Ishikawa (cell line): ENCODE data around the gene PRKAR1A.

Source experiments
- CEBPB ChIP-seq: IDR thresholded peaks from 2 replicates; pipeline ENCODE4 v1.6.1; 2012
- EP300 ChIP-seq: IDR thresholded peaks from 2 replicates; pipeline ENCODE4 v1.6.1; 2012; ENCODE audit warnings: borderline replicate concordance
- MAX ChIP-seq: IDR thresholded peaks from 2 replicates; pipeline ENCODE4 v1.6.1; 2012
- REST ChIP-seq: IDR thresholded peaks from 2 replicates; pipeline ENCODE4 v1.6.1; 2012; ENCODE audit warnings: low read depth, mild to moderate bottlenecking

- TF ChIP-seq EP300 (no peak), MAX (no peak), REST (no peak), CEBPB (no peak)
Observed at GRCh38 chr17:68568581-68568980, 56.4 kb downstream of the PRKAR1A start.
